ENCODE results near the gene CASD1. TPM values are rescaled to one million over a fixed set of nuclear protein-coding genes. Genes with fewer than 3 reads are reported as not detected.

Gene CASD1
- total and polyA plus RNA-seq, 10 of the 15 experiments (the other 5 are each of a cell fraction or from before 2014, with no cell fraction given): 4.0 to 18.6 (median 10.7) TPM

GRCh38 chr7:94497874-94498670 is 11.5 kb upstream of the CASD1 start (continued):
- TF ChIP-seq ZBTB11 (CRISPR knock-in tag; IDR thresholded peaks at IDR 0.05) (no peak), TBL1XR1 (IDR thresholded peaks at IDR 0.05; ENCODE audit: low read depth, low read length) (no peak), ZNF274 (IDR thresholded peaks at IDR 0.05; ENCODE audit: insufficient read depth, insufficient read length) (no peak), NFXL1 (IDR thresholded peaks at IDR 0.05; ENCODE audit: borderline replicate concordance) (no peak), HDAC6 (IDR thresholded peaks at IDR 0.05; ENCODE audit: unreplicated experiment) (no peak), CEBPB (IDR thresholded peaks at IDR 0.05; ENCODE audit: borderline replicate concordance in 1 of 2, low read depth in 2 of 2, low read length in 2 of 2) (no peak)

GRCh38 chr7:94498918-94499317 is 10.7 kb upstream of the CASD1 start:
- SMC1A ChIA-PET (ENCODE audit: uncharacterized antibody, unreplicated experiment): interaction anchor here (0.9 to 1.1 kb wide), 3 partner anchors 10 to 160 kb away, joined by 3 read pairs; no protein-coding TSS in a partner anchor
- H3K79me2 ChIP-seq (ENCODE audit: control insufficient read depth, insufficient read depth, low read length): no peaks in the 10 kb centered on the region
- no peaks in the 10 kb centered on the region for H3K36me3 ChIP-seq (ENCODE audit: control insufficient read depth in 2 of 2, insufficient read depth in 2 of 2, low read length in 1 of 2)
- H3K27me3 ChIP-seq (replicated peaks in 1 of 2; ENCODE audit: control insufficient read depth in 2 of 2, insufficient read depth in 2 of 2, low read length in 1 of 2): no peaks in the 10 kb centered on the region
- no peak overlapping the region for H3K9ac ChIP-seq (ENCODE audit: control insufficient read depth, insufficient read depth, low read length)
- no peak overlapping the region for H2AFZ ChIP-seq (ENCODE audit: control insufficient read depth, low read depth, low read length)
- H3K27ac ChIP-seq (ENCODE audit: control insufficient read depth, insufficient read depth): no peak overlapping the region
- BruUV-seq (replicated peaks): no TSS peak
- intact Hi-C loops (cut with micrococcal nuclease; ENCODE audit: unreplicated experiment): no loop called here
- FAIRE-seq: no peak
- RAD21 ChIA-PET (ENCODE audit: unreplicated experiment): no interaction called here
- ATAC-seq: no peak
- in situ Hi-C loops (cut with MboI): no loop called here
- DNase-seq (ENCODE audit: low read depth, low spot score): no peak
- H4K20me1 ChIP-seq (ENCODE audit: control insufficient read depth, insufficient read depth): no peaks in the 10 kb centered on the region
- H3K9me3 ChIP-seq (replicated peaks; ENCODE audit: control insufficient read depth, insufficient read depth, low read length): no peaks in the 10 kb centered on the region
- CTCF ChIA-PET: interaction anchor here (0.8 to 0.9 kb wide), 2 partner anchors 62 to 978 kb away, joined by 3 to 5 read pairs; no protein-coding TSS in a partner anchor
- H3K4me3 ChIP-seq: no peak overlapping the region
- no peaks in the 10 kb centered on the region for H3K4me1 ChIP-seq (ENCODE audit: control insufficient read depth, insufficient read depth, low read length)
- POLR2A ChIA-PET: no interaction called here
- H3K4me2 ChIP-seq (ENCODE audit: control insufficient read depth, insufficient read depth): no peak overlapping the region
- WGBS (ENCODE audit: insufficient coverage, insufficient replicate concordance, low lambda C conversion rate, missing lambda C conversion rate): 97% methylated on average over 2 of the region's 2 CpGs
- TF ChIP-seq CHD2 (IDR thresholded peaks at IDR 0.05; ENCODE audit: borderline replicate concordance, low read depth, low read length): no peak
- TF ChIP-seq PKNOX1 (IDR thresholded peaks at IDR 0.05): no peak
- no peak for TF ChIP-seq CUX1 (IDR thresholded peaks at IDR 0.05; ENCODE audit: insufficient replicate concordance, low read depth, low read length)
- no peak for TF ChIP-seq MEF2A (IDR thresholded peaks at IDR 0.05; ENCODE audit: insufficient read depth, low read depth, low read length)
- no peak for TF ChIP-seq MYB (IDR thresholded peaks at IDR 0.05; ENCODE audit: borderline replicate concordance, low read depth, low read length)
- no peak for TF ChIP-seq RCOR1 (conservative IDR thresholded peaks at IDR 0.05; ENCODE audit: low read depth, low read length)

All from GM12878 (cell line).